Astrocyte (in vitro differentiated cells and primary cell): Measurements from ENCODE around the gene ZBTB38. TPM values are rescaled to one million over a fixed set of nuclear protein-coding genes. Genes with fewer than 3 reads are reported as not detected.

Source experiments
- DNase-seq: peaks from one replicate; pipeline ENCODE4 v3.0.0-alpha.2; 2010; ENCODE audit warnings: low read depth
- FAIRE-seq: peaks from 2 replicates; lab custom pipeline; 2011; peaks lifted over from hg19 to GRCh38; lab: Jason Lieb, UNC
- H2AFZ ChIP-seq: 2 replicates; pipeline ENCODE4 v1.6.0; 2012; ENCODE audit warnings: low read depth, low read length, inconsistent platforms
- H3K27ac ChIP-seq: 2 replicates; pipeline ENCODE4 v1.5.1; 2011; ENCODE audit warnings: low read depth, low read length, inconsistent platforms
- H3K27me3 ChIP-seq: 2 replicates; pipeline ENCODE4 v1.6.0; 2011; ENCODE audit warnings: low read length, inconsistent platforms; ENCODE audit not compliant: insufficient read depth
- H3K36me3 ChIP-seq: 2 replicates; pipeline ENCODE4 v1.5.1; 2011; ENCODE audit warnings: low read length, inconsistent platforms; ENCODE audit not compliant: insufficient read depth
- H3K4me1 ChIP-seq: 2 replicates; pipeline ENCODE4 v1.5.1; 2011; ENCODE audit warnings: low read length, inconsistent platforms; ENCODE audit not compliant: insufficient read depth
- H3K4me2 ChIP-seq: 2 replicates; pipeline ENCODE4 v1.6.0; 2012; ENCODE audit warnings: low read length, inconsistent platforms
- H3K4me3 ChIP-seq: 2 replicates; pipeline ENCODE4 v1.5.1; 2011; ENCODE audit warnings: low read depth, mild to moderate bottlenecking, low read length, inconsistent platforms; ENCODE audit not compliant: insufficient read depth
- H3K79me2 ChIP-seq: 2 replicates; pipeline ENCODE4 v1.6.0; 2012; ENCODE audit warnings: mild to moderate bottlenecking, low read length, inconsistent platforms; ENCODE audit not compliant: insufficient read depth
- H3K9ac ChIP-seq: 2 replicates; pipeline ENCODE4 v1.6.0; 2012; ENCODE audit warnings: mild to moderate bottlenecking, low read length, inconsistent platforms
- H3K9me3 ChIP-seq: 2 replicates; pipeline ENCODE4 v1.5.1; 2012; ENCODE audit warnings: low read depth, mild to moderate bottlenecking, low read length, inconsistent platforms; ENCODE audit not compliant: insufficient read depth
- H4K20me1 ChIP-seq: 2 replicates; pipeline ENCODE4 v1.6.0; 2012; ENCODE audit warnings: low read length, inconsistent platforms; ENCODE audit not compliant: insufficient read depth
- H3K27ac Mint-ChIP-seq: one replicate; pipeline ENCODE4 v1.8.0; 2021; ENCODE audit warnings: mild to moderate bottlenecking, mixed read lengths; ENCODE audit not compliant: unreplicated experiment
- H3K27me3 Mint-ChIP-seq: one replicate; pipeline ENCODE4 v1.8.0; 2021; ENCODE audit warnings: low read depth, mixed read lengths; ENCODE audit not compliant: unreplicated experiment
- H3K36me3 Mint-ChIP-seq: one replicate; pipeline ENCODE4 v1.8.0; 2021; ENCODE audit warnings: low read depth, mixed read lengths; ENCODE audit not compliant: unreplicated experiment
- H3K4me1 Mint-ChIP-seq: one replicate; pipeline ENCODE4 v1.8.0; 2021; ENCODE audit warnings: low read depth, mixed read lengths; ENCODE audit not compliant: unreplicated experiment
- H3K4me3 Mint-ChIP-seq: one replicate; pipeline ENCODE4 v1.8.0; 2021; ENCODE audit warnings: mild to moderate bottlenecking, moderate library complexity, mixed read lengths; ENCODE audit not compliant: unreplicated experiment
- H3K9me3 Mint-ChIP-seq: one replicate; pipeline ENCODE4 v1.8.0; 2021; ENCODE audit warnings: mild to moderate bottlenecking, mixed read lengths; ENCODE audit not compliant: unreplicated experiment
- EZH2 ChIP-seq: IDR thresholded peaks from 2 replicates; pipeline ENCODE4 v1.6.1; 2012; ENCODE audit warnings: mild to moderate bottlenecking, low read length, inconsistent platforms; ENCODE audit not compliant: insufficient read depth
- total RNA-seq: library from RNA; stranded (reverse); gene quantifications from 2 replicates; pipeline ENCODE4 v1.2.1, GENCODE V29; 2021
- TF ChIP-seq, protein P1 (sequence below): IDR thresholded peaks from 2 replicates; pipeline ENCODE4 v1.5.1; 2011; ENCODE audit warnings: low read depth, mild to moderate bottlenecking, inconsistent platforms, low read length, moderate library complexity; ENCODE audit not compliant: insufficient read depth

Gene ZBTB38
- total RNA-seq, 1 donor from 2014 or later = 57.6 TPM

DNA sequence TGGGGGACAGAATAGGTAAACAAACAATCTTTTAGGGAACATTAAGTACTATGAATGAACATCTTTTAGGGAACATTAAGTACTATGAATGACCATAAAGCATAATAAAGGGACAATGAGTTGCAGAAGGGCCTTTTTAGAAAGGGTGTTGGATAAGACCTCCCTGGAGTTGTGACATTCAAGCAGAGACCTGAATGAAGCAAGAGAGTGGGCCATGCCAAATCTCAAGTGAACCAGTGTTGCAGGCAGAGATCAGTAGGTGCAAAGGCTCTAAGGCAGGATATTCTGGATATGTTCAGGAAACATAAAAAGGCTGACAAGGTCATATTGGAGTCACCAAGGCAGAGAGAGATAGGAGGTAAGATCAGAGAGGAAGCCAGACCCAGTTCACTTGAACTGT lies 29.4 kb upstream of the ZBTB38 start:
- Mint-ChIP-seq H3K4me1 (peaks cover 30% of the 10 kb centered on the region), H3K4me3 (no peak overlapping the region), H3K27me3 (peaks cover 4% of the 10 kb centered on the region), H3K9me3 (peaks cover 6% of the 10 kb centered on the region), H3K27ac (peak overlapping the region; percentile 38), H3K36me3 (no peaks in the 10 kb centered on the region)
- no peaks in the 10 kb centered on the region for H3K36me3 ChIP-seq
- H2AFZ ChIP-seq = no peak overlapping the region
- no peak for FAIRE-seq
- H3K27me3 ChIP-seq = no peaks in the 10 kb centered on the region
- H3K4me1 ChIP-seq = peaks cover 17% of the 10 kb centered on the region
- no peak overlapping the region for H3K9ac ChIP-seq
- no peak overlapping the region for H3K4me3 ChIP-seq
- TF ChIP-seq, protein P1, sequence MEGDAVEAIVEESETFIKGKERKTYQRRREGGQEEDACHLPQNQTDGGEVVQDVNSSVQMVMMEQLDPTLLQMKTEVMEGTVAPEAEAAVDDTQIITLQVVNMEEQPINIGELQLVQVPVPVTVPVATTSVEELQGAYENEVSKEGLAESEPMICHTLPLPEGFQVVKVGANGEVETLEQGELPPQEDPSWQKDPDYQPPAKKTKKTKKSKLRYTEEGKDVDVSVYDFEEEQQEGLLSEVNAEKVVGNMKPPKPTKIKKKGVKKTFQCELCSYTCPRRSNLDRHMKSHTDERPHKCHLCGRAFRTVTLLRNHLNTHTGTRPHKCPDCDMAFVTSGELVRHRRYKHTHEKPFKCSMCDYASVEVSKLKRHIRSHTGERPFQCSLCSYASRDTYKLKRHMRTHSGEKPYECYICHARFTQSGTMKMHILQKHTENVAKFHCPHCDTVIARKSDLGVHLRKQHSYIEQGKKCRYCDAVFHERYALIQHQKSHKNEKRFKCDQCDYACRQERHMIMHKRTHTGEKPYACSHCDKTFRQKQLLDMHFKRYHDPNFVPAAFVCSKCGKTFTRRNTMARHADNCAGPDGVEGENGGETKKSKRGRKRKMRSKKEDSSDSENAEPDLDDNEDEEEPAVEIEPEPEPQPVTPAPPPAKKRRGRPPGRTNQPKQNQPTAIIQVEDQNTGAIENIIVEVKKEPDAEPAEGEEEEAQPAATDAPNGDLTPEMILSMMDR = no peak
- TF ChIP-seq EZH2 = no peak
- no peaks in the 10 kb centered on the region for H3K9me3 ChIP-seq
- DNase-seq = no peak
- H3K79me2 ChIP-seq = no peaks in the 10 kb centered on the region
- H3K27ac ChIP-seq = no peak overlapping the region
- no peak overlapping the region for H3K4me2 ChIP-seq
- H4K20me1 ChIP-seq = no peaks in the 10 kb centered on the region

DNA sequence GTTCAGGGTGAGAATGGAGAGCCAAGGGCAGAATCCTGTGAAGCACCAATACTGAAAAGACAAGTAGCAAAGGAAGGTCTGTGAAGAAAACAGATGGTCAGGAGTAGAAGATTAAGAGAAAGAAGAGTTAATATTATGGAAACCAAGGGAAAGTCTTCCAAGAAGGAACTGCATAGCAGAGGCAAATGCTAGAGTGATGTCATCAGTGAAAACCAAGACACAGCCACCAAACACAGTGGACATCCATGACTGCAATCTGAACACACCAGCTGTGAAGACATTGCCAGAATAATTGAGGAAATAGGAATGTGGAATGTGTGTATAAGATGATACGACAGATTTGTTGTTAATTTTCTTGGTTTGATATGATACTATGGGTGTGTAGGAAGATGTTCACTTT lies 26.8 kb upstream of the ZBTB38 start:
- H3K4me2 ChIP-seq = no peak overlapping the region
- Mint-ChIP-seq H3K4me1 (peaks cover 11% of the 10 kb centered on the region), H3K9me3 (peaks cover 6% of the 10 kb centered on the region), H3K27ac (no peak overlapping the region), H3K4me3 (no peak overlapping the region), H3K36me3 (no peaks in the 10 kb centered on the region), H3K27me3 (peaks cover 4% of the 10 kb centered on the region)
- no peaks in the 10 kb centered on the region for H3K79me2 ChIP-seq
- H3K4me3 ChIP-seq = no peak overlapping the region
- H4K20me1 ChIP-seq = no peaks in the 10 kb centered on the region
- H3K36me3 ChIP-seq = no peaks in the 10 kb centered on the region
- H3K9me3 ChIP-seq = no peaks in the 10 kb centered on the region
- H3K4me1 ChIP-seq = peaks cover 15% of the 10 kb centered on the region
- no peak for FAIRE-seq
- TF ChIP-seq, protein P1 = no peak
- TF ChIP-seq EZH2 = no peak
- H3K27ac ChIP-seq = no peak overlapping the region
- no peak overlapping the region for H2AFZ ChIP-seq
- no peak overlapping the region for H3K9ac ChIP-seq
- no peak for DNase-seq
- no peaks in the 10 kb centered on the region for H3K27me3 ChIP-seq

DNA sequence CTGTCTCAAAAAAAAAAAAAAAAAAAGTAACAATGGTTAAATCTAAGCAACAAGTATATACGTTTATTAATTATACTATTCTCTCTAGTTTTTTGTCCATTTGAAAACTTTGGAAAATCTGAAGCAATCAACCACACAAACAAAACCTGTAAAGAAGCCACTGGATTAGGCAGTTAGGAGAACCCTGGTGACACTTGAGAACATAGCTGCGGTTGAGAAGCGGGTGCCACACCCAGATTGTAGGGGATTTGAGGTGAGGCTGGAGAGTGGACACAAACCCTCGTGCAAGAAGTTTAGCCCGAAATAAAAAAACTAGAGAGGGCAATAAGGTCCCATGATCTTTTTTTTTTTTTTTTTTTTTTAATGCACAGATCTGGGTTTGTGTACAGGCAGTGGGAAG lies 25.9 kb upstream of the ZBTB38 start:
- Histone ChIP-seq H3K27ac (no peak overlapping the region), H3K4me1 (peaks cover 12% of the 10 kb centered on the region), H3K9ac (no peak overlapping the region), H3K79me2 (no peaks in the 10 kb centered on the region), H3K4me3 (no peak overlapping the region), H3K4me2 (no peak overlapping the region), H2AFZ (no peak overlapping the region), H4K20me1 (no peaks in the 10 kb centered on the region), H3K27me3 (no peaks in the 10 kb centered on the region), H3K9me3 (no peaks in the 10 kb centered on the region), H3K36me3 (no peaks in the 10 kb centered on the region)
- Mint-ChIP-seq H3K27ac (no peak overlapping the region), H3K36me3 (no peaks in the 10 kb centered on the region), H3K4me1 (peaks cover 11% of the 10 kb centered on the region), H3K9me3 (peaks cover 6% of the 10 kb centered on the region), H3K4me3 (no peak overlapping the region), H3K27me3 (peaks cover 4% of the 10 kb centered on the region)
- no peak for DNase-seq
- FAIRE-seq = no peak
- TF ChIP-seq, protein P1 = no peak
- TF ChIP-seq EZH2 = no peak
